Stimulated activated naive CD4-positive, alpha-beta T cell treated with Interleukin-2 at 50 U/mL for 16 hours (primary cell): ENCODE data around the gene VGLL4.

Experiments
- DNase-seq: peaks from one replicate; lab custom pipeline; 2025; lab: John Stamatoyannopoulos, UW

Gene VGLL4

GRCh38 chr3:11627612-11628011 is 16.1 kb downstream of the VGLL4 start:
- DNase-seq, result no peak

- no peak for DNase-seq
These were observed 17.6 kb downstream of the VGLL4 start for GRCh38 chr3:11626084-11626463.

- DNase-seq, result no peak
These were observed 18.2 kb downstream of the VGLL4 start for GRCh38 chr3:11625376-11626083.

- DNase-seq, result no peak
These were observed 18.9 kb downstream of the VGLL4 start for GRCh38 chr3:11624704-11625375.

- DNase-seq, result peak; percentile 64
These were observed 19.6 kb downstream of the VGLL4 start for GRCh38 chr3:11624161-11624560.

GRCh38 chr3:11622586-11623550 is 20.8 kb downstream of the VGLL4 start:
- no peak for DNase-seq

- DNase-seq, result no peak
These were observed 22.6 kb downstream of the VGLL4 start for GRCh38 chr3:11621077-11621476.

GRCh38 chr3:11619946-11620652 is 23.6 kb downstream of the VGLL4 start:
- DNase-seq, result no peak

- no peak for DNase-seq
These were observed 24.3 kb downstream of the VGLL4 start for GRCh38 chr3:11619461-11619860.

- DNase-seq, result no peak
These were observed 24.8 kb downstream of the VGLL4 start for GRCh38 chr3:11618904-11619303.

GRCh38 chr3:11616551-11616950 is 27.2 kb downstream of the VGLL4 start:
- DNase-seq, result no peak

GRCh38 chr3:11613851-11614487 is 29.7 kb downstream of the VGLL4 start:
- DNase-seq, result no peak

GRCh38 chr3:11613319-11613718 is 30.4 kb downstream of the VGLL4 start:
- DNase-seq, result no peak

GRCh38 chr3:11612515-11613188 is 31.1 kb downstream of the VGLL4 start:
- no peak for DNase-seq

- DNase-seq, result no peak
These were observed 32.3 kb downstream of the VGLL4 start for GRCh38 chr3:11611341-11611799.

- no peak for DNase-seq
These were observed 32.9 kb downstream of the VGLL4 start for GRCh38 chr3:11610700-11611275.

- no peak for DNase-seq
These were observed 33.6 kb downstream of the VGLL4 start for GRCh38 chr3:11610044-11610671.

GRCh38 chr3:11609481-11609880 is 34.2 kb downstream of the VGLL4 start:
- DNase-seq, result no peak

GRCh38 chr3:11607816-11608215 is 35.9 kb downstream of the VGLL4 start:
- DNase-seq, result no peak

- no peak for DNase-seq
These were observed 36.8 kb downstream of the VGLL4 start for GRCh38 chr3:11606865-11607440.
